Mesodermal cell (in vitro differentiated cells): ENCODE data around the gene SERINC1.
"Not testable (repeated sequence)": the region's sequence is repeated elsewhere in the genome, so short reads cannot be mapped to it uniquely, and the experiment has no call there.

ENCODE experiments used
- H3K27ac ChIP-seq: 2 replicates; pipeline ENCODE4 v1.7.0; 2013; ENCODE audit warnings: mild to moderate bottlenecking, low read depth, low read length, moderate library complexity; ENCODE audit not compliant: severe bottlenecking
- H3K36me3 ChIP-seq: 2 replicates; pipeline ENCODE4 v1.7.1; 2013; ENCODE audit warnings: mild to moderate bottlenecking, low read length, moderate library complexity; ENCODE audit not compliant: control insufficient read depth, insufficient read depth
- H3K4me1 ChIP-seq: one replicate; pipeline ENCODE4 v1.7.1; 2013; ENCODE audit warnings: mild to moderate bottlenecking, low read length; ENCODE audit not compliant: insufficient read depth, control insufficient read depth, poor library complexity, severe bottlenecking
- H3K4me3 ChIP-seq: 2 replicates; pipeline ENCODE4 v1.7.0; 2013; ENCODE audit warnings: low read length, control low read depth, mild to moderate bottlenecking; ENCODE audit not compliant: insufficient read depth, poor library complexity, severe bottlenecking; ENCODE audit errors: extremely low read depth
- H3K9me3 ChIP-seq: 2 replicates; pipeline ENCODE4 v1.7.1; 2013; ENCODE audit warnings: mild to moderate bottlenecking, low read length, moderate library complexity; ENCODE audit not compliant: control insufficient read depth
- WGBS, 2 experiments: methylation state at CpG; one replicate each; pipeline ENCODE4 v1.1.5; 2013; ENCODE audit warnings: missing lambda C conversion rate in 2 of 2; ENCODE audit not compliant: insufficient coverage in 2 of 2; 5-methylcytosine and 5-hydroxymethylcytosine counted together

Gene SERINC1

GRCh38 chr6:122476131-122476530 is 4.5 kb upstream of the SERINC1 start:
- Histone ChIP-seq H3K27ac (no peak overlapping the region), H3K9me3 (no peaks in the 10 kb centered on the region), H3K36me3 (no peaks in the 10 kb centered on the region), H3K4me1 (no peaks in the 10 kb centered on the region), H3K4me3 (no peak overlapping the region)

DNA sequence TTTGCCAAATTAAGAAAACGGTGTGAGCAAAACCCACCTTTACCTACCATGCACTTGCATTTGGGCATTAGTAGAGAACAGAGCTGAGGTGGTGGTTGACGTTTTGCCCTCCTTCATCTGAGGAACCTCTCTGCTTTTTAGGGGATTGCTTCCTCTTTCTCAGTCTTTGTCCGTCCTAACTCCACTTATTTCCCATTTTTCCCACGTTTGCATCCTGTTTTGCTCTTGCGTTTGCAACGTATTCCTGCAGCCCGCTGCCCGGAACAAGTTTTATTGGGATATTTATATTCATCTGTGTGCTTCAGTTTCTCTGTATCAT is 374 bp upstream of the SERINC1 start:
- Histone ChIP-seq H3K4me1 (no peaks in the 10 kb centered on the region), H3K27ac (peak overlapping the region; percentile 74), H3K4me3 (peak overlapping the region; percentile 66), H3K36me3 (peaks cover 8% of the 10 kb centered on the region), H3K9me3 (no peaks in the 10 kb centered on the region)
- 0% methylated on average over 3 of the region's 8 CpGs; no CpG with 5 or more reads in 1 of the 2 experiments for WGBS, 2 experiments

- Histone ChIP-seq H3K9me3 (no peaks in the 10 kb centered on the region), H3K4me1 (no peaks in the 10 kb centered on the region), H3K27ac (no peak overlapping the region), H3K36me3 (peaks cover 35% of the 10 kb centered on the region), H3K4me3 (no peak overlapping the region)
- 100% methylated on average over 1 of the region's 2 CpGs; no CpG with 5 or more reads in 1 of the 2 experiments for WGBS, 2 experiments
Measured at GRCh38 chr6:122461885-122462284, 9.7 kb downstream of the SERINC1 start.

GRCh38 chr6:122459865-122460416 is 11.7 kb downstream of the SERINC1 start:
- H3K9me3 ChIP-seq, H3K27ac ChIP-seq, H3K4me1 ChIP-seq, H3K4me3 ChIP-seq: not testable (repeated sequence)
- peaks cover 32% of the 10 kb centered on the region for H3K36me3 ChIP-seq
- WGBS, 2 experiments: 79 to 94% methylated on average over 5 to 8 of the region's 8 CpGs

- no peak overlapping the region for H3K4me3 ChIP-seq
- no peaks in the 10 kb centered on the region for H3K9me3 ChIP-seq
- H3K27ac ChIP-seq: no peak overlapping the region
- H3K4me1 ChIP-seq: no peaks in the 10 kb centered on the region
- WGBS, 2 experiments: no CpG with 5 or more reads among the region's 2 CpGs
- peaks cover 37% of the 10 kb centered on the region for H3K36me3 ChIP-seq
Measured at GRCh38 chr6:122459240-122459639, 12.4 kb downstream of the SERINC1 start.

- Histone ChIP-seq H3K36me3 (peaks cover 44% of the 10 kb centered on the region), H3K4me1 (no peaks in the 10 kb centered on the region), H3K27ac (no peak overlapping the region), H3K4me3 (no peak overlapping the region), H3K9me3 (no peaks in the 10 kb centered on the region)
- 83% methylated on average over 1 of the region's 1 CpG; no CpG with 5 or more reads in 1 of the 2 experiments for WGBS, 2 experiments
Measured at GRCh38 chr6:122458087-122458486, 13.5 kb downstream of the SERINC1 start.

DNA sequence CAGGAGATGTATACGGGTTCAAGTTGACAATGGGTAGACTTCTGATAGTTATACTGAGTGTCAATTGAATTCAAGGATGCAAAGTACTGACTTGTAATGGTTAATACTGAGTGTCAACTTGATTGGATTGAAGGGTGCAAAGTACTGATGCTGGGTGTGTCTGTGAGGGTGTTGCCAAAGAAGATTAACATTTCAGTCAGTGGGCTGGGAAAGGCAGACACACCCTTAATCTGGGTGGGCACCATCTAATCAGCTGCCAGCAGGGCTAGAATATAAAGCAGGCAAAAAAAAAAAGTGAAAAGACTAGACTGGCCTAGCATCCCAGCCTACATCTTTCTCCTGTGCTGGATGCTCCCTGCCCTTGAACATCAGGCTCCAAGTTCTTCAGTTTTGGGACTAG is 16.5 kb downstream of the SERINC1 start:
- peaks cover 66% of the 10 kb centered on the region for H3K36me3 ChIP-seq

DNA sequence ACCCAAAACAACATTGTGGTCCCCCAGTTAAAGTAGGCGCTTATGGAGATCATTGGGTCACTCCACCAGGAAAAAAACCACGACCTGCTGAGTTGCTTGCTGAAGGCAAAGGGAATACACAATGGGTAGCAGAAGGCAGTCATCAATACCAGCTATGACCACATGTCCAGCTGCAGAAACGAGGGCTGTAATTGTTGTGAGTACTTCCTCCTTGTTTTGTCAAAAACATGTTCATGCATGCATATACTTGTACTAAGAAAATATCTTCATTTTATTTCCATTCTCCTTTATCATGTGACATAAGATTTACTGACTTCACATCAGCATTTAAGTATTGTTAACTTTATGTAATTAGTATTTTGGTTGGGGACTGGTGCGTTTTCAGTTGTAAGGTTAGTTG is 16.9 kb downstream of the SERINC1 start:
- Histone ChIP-seq H3K27ac (no peak overlapping the region), H3K36me3 (peaks cover 70% of the 10 kb centered on the region), H3K4me1 (no peaks in the 10 kb centered on the region), H3K4me3 (no peak overlapping the region), H3K9me3 (no peaks in the 10 kb centered on the region)
- WGBS, 2 experiments: 90 to 100% methylated on average over 2 to 3 of the region's 4 CpGs

More for the DNA sequence above, 16.5 kb downstream of the SERINC1 start:
- not testable (repeated sequence) for H3K9me3 ChIP-seq, H3K4me1 ChIP-seq, H3K4me3 ChIP-seq, H3K27ac ChIP-seq
- 90 to 91% methylated on average over 1 of the region's 1 CpG for WGBS, 2 experiments

DNA sequence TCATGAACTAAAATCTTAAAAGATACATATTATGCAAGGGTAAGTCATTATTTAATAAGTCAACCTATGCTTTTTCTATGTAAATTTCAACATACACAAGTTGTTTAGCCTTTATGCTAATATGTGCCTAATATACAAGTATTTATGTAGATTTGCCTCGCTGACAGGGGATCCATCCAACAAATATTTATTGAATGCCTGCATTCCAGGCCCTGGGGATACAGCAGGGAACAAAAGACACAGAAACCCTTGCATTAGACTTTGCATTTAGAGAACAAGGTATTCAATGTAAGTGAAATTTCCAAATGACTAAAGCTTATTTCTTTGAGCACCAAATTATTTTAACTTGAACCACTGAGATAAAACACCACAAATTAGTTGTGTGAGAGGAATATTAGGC is 19.1 kb downstream of the SERINC1 start:
- Histone ChIP-seq H3K4me1 (no peaks in the 10 kb centered on the region), H3K27ac (no peak overlapping the region), H3K36me3 (peaks cover 77% of the 10 kb centered on the region), H3K9me3 (no peaks in the 10 kb centered on the region), H3K4me3 (no peak overlapping the region)
- WGBS, 2 experiments: no CpG with 5 or more reads among the region's 1 CpG

DNA sequence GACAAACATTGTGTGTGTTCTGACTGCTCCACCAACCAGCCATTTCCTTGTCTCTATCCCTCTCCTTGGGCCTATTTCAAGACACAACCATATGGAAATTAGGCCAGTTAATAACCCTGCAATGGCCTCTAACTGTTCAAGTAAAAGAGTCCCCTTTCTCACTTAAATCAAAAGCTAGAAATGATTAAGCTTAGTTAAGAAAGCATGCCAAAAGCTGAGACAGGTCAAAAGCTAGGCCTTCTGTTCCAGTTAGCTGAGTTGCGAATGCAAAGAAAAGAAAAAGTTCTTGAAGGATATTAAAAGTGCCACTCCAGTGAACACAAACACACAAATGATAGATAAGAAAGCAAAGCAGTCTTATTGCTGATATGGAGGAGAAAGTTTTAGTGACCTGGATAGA is 22.5 kb downstream of the SERINC1 start:
- no peak overlapping the region for H3K27ac ChIP-seq
- H3K9me3 ChIP-seq: no peaks in the 10 kb centered on the region
- peaks cover 72% of the 10 kb centered on the region for H3K36me3 ChIP-seq
- no peaks in the 10 kb centered on the region for H3K4me1 ChIP-seq
- no CpG with 5 or more reads among the region's 1 CpG for WGBS, 2 experiments
- no peak overlapping the region for H3K4me3 ChIP-seq

DNA sequence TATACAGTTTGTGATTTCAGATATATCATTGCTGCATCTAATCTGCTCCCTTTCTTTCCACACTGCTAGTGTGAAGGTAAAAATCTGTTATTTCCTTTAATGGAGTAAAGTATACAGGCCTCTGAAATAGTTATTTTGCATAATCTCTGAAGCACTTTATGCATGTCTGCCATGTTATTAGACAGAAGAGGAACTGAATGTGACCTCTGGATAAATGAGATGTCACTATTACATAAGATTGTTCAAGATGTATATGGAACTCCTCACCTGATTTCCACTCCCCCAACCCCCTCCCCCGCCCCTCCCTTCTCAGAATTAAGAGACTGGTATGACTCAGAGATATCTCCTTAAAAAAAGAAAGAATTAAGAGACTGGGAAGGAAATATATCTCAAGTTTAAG is 26.3 kb downstream of the SERINC1 start:
- no CpG with 5 or more reads among the region's 1 CpG for WGBS, 2 experiments
- H3K36me3 ChIP-seq: peaks cover 72% of the 10 kb centered on the region

More for the DNA sequence above, 26.3 kb downstream of the SERINC1 start:
- Histone ChIP-seq H3K27ac (no peak overlapping the region), H3K4me3 (no peak overlapping the region), H3K9me3 (no peaks in the 10 kb centered on the region), H3K4me1 (no peaks in the 10 kb centered on the region)
